Stimulated activated CD4-positive, alpha-beta T cell treated with anti-CD3 and anti-CD28 coated beads, Interleukin-1b, Interleukin-23, amount 100 ng/mL, for 4 hours (primary cell): Measurements from ENCODE around the gene COG4.
"Not testable (repeated sequence)": the region's sequence is repeated elsewhere in the genome, so short reads cannot be mapped to it uniquely, and the experiment has no call there.

Experiments
- DNase-seq, 2 donors: peaks; one replicate each; pipeline ENCODE4 v3.0.0-alpha.2; 2020; ENCODE audit warnings: low read depth in 2 of 2

COG4 gene

GRCh38 chr16:70523076-70523742, at the start of gene COG4:
Gene COG4, minus strand, starts transcription at chr16:70523554. Its CDS starts 11 bp downstream, at chr16:70523543.
- peak; percentile 85 to 86 for DNase-seq

- no peak for DNase-seq
Observed at GRCh38 chr16:70572926-70573270, 49.5 kb upstream of the COG4 start.

- no peak for DNase-seq
Observed at GRCh38 chr16:70572050-70572925, 48.9 kb upstream of the COG4 start.

- no peak for DNase-seq
Observed at GRCh38 chr16:70571623-70572022, 48.3 kb upstream of the COG4 start.

GRCh38 chr16:70570967-70571570, 47.7 kb upstream of the COG4 start:
- DNase-seq: no peak

GRCh38 chr16:70569752-70570151, 46.4 kb upstream of the COG4 start:
- DNase-seq: no peak

GRCh38 chr16:70568601-70569237, 45.4 kb upstream of the COG4 start:
- no peak for DNase-seq

GRCh38 chr16:70565053-70565452, 41.7 kb upstream of the COG4 start:
- DNase-seq: no peak

GRCh38 chr16:70563636-70564035, 40.3 kb upstream of the COG4 start:
- DNase-seq: no peak

GRCh38 chr16:70561623-70562022, 38.3 kb upstream of the COG4 start:
- DNase-seq: no peak

- no peak for DNase-seq
Observed at GRCh38 chr16:70556063-70556462, 32.7 kb upstream of the COG4 start.

- no peak for DNase-seq
Observed at GRCh38 chr16:70553645-70554044, 30.3 kb upstream of the COG4 start.

GRCh38 chr16:70552675-70553074, 29.3 kb upstream of the COG4 start:
- no peak for DNase-seq

- no peak for DNase-seq
Observed at GRCh38 chr16:70551788-70552187, 28.4 kb upstream of the COG4 start.

GRCh38 chr16:70550082-70550481, 26.7 kb upstream of the COG4 start:
- DNase-seq: no peak

GRCh38 chr16:70548936-70549335, 25.6 kb upstream of the COG4 start:
- no peak for DNase-seq

- no peak for DNase-seq
Observed at GRCh38 chr16:70544548-70544947, 21.2 kb upstream of the COG4 start.

- no peak for DNase-seq
Observed at GRCh38 chr16:70540994-70541393, 17.6 kb upstream of the COG4 start.

- DNase-seq: no peak
Observed at GRCh38 chr16:70534971-70535370, 11.6 kb upstream of the COG4 start.

- not testable (repeated sequence) for DNase-seq
Observed at GRCh38 chr16:70529954-70530353, 6.6 kb upstream of the COG4 start.

GRCh38 chr16:70529051-70529777, 5.9 kb upstream of the COG4 start:
- DNase-seq: no peak
